Measurements from ENCODE around the gene RMND5A.

- TF ChIP-seq CTCF (IDR thresholded peaks at IDR 0.05; ENCODE audit: poor library complexity, severe bottlenecking) (no peak), SMC3 (conservative IDR thresholded peaks at IDR 0.05; ENCODE audit: poor library complexity) (no peak), EZH2 (IDR thresholded peaks at IDR 0.05; ENCODE audit: borderline replicate concordance, insufficient read depth, low read length, poor library complexity, severe bottlenecking) (no peak), EP300 (conservative IDR thresholded peaks at IDR 0.05; ENCODE audit: poor library complexity, severe bottlenecking) (no peak), POLR2AphosphoS5 (IDR thresholded peaks at IDR 0.05) (no peak), REST (IDR thresholded peaks at IDR 0.05; ENCODE audit: borderline replicate concordance) (no peak), MXI1 (conservative IDR thresholded peaks at IDR 0.05; ENCODE audit: poor library complexity, severe bottlenecking) (no peak)
Measured at GRCh38 chr2:86818957-86819356, 98.9 kb downstream of the RMND5A start.

Measured in neural cell (in vitro differentiated cells).